ENCODE data around the gene GALNT7.

Gene GALNT7

GRCh38 chr4:173316060-173316459, 147.4 kb downstream of the GALNT7 start:
- DNase-seq: no peak

GRCh38 chr4:173317004-173317403, 148.4 kb downstream of the GALNT7 start:
- DNase-seq: no peak

- DNase-seq: no peak
These were observed 149.6 kb downstream of the GALNT7 start for GRCh38 chr4:173318240-173318639.

- DNase-seq: peak; percentile 33
These were observed 150.1 kb downstream of the GALNT7 start for GRCh38 chr4:173318648-173319211.

- DNase-seq: no peak
These were observed 151.1 kb downstream of the GALNT7 start for GRCh38 chr4:173319696-173320095.

- no peak for DNase-seq
These were observed 156.6 kb downstream of the GALNT7 start for GRCh38 chr4:173325007-173325736.

GRCh38 chr4:173328236-173328901, 159.8 kb downstream of the GALNT7 start:
- DNase-seq: no peak

GRCh38 chr4:173330590-173330989, 162.0 kb downstream of the GALNT7 start:
- DNase-seq: no peak

GRCh38 chr4:173332021-173332487, 163.4 kb downstream of the GALNT7 start:
- no peak for DNase-seq

GRCh38 chr4:173332963-173333657, 164.5 kb downstream of the GALNT7 start:
- peak; percentile 4 for DNase-seq

GRCh38 chr4:173333658-173334084, 165.1 kb downstream of the GALNT7 start:
- no peak for DNase-seq

- DNase-seq: peak; percentile 100
These were observed 165.7 kb downstream of the GALNT7 start, which contains the start of gene HMGB2 for GRCh38 chr4:173334085-173334890. Gene HMGB2 (minus strand): TSS chr4:173334358. CDS start chr4:173333649, 709 bp downstream.

- DNase-seq: no peak
These were observed 166.5 kb downstream of the GALNT7 start for GRCh38 chr4:173334891-173335752.

- no peak for DNase-seq
These were observed 168.9 kb downstream of the GALNT7 start for GRCh38 chr4:173337463-173337862.

- DNase-seq: no peak
These were observed 175.3 kb downstream of the GALNT7 start for GRCh38 chr4:173343832-173344397.

GRCh38 chr4:173345648-173346047, 177.0 kb downstream of the GALNT7 start:
- DNase-seq: no peak

GRCh38 chr4:173346074-173346473, 177.5 kb downstream of the GALNT7 start:
- no peak for DNase-seq

- DNase-seq: no peak
These were observed 178.9 kb downstream of the GALNT7 start for GRCh38 chr4:173347467-173347866.

- DNase-seq: no peak
These were observed 189.3 kb downstream of the GALNT7 start for GRCh38 chr4:173357939-173358338.

GRCh38 chr4:173360587-173361221, 192.1 kb downstream of the GALNT7 start:
- no peak for DNase-seq

Measured in central memory CD4-positive, alpha-beta T cell (primary cell).